H1 (cell line): Measurements from ENCODE around the gene KIAA0930. TPM values are rescaled to one million over a fixed set of nuclear protein-coding genes. Genes with fewer than 3 reads are reported as not detected.

ENCODE experiments used
- BCL11A ChIP-seq, 2 experiments: IDR thresholded peaks; one replicate each; pipeline ENCODE4 v1.6.1; 2011; ENCODE audit warnings: low read depth in 2 of 2, low read length in 2 of 2, mild to moderate bottlenecking in 2 of 2
- BRCA1 ChIP-seq: IDR thresholded peaks from 2 replicates; pipeline ENCODE4 v1.6.1; 2012; ENCODE audit warnings: low read depth, low read length, improper control_type of control experiment
- JUND ChIP-seq: IDR thresholded peaks from 2 replicates; pipeline ENCODE4 v1.6.1; 2011; ENCODE audit warnings: mild to moderate bottlenecking, improper control_type of control experiment, low read length
- NANOG ChIP-seq: IDR thresholded peaks from 2 replicates; pipeline ENCODE4 v1.6.1; 2011; ENCODE audit warnings: low read length, low read depth, mild to moderate bottlenecking, inconsistent platforms; ENCODE audit not compliant: insufficient read depth, poor library complexity, severe bottlenecking
- SIN3A ChIP-seq, 2 experiments: IDR thresholded peaks in 1 of 2; conservative IDR thresholded peaks in 1 of 2; 2 replicates each; pipeline ENCODE4 v1.6.1; 2011 to 2012; ENCODE audit warnings: low read length in 2 of 2, improper control_type of control experiment in 1 of 2, low read depth in 1 of 2, mild to moderate bottlenecking in 1 of 2
- SIX5 ChIP-seq: IDR thresholded peaks from 2 replicates; pipeline ENCODE4 v1.6.1; 2011; ENCODE audit warnings: mild to moderate bottlenecking, low read depth, low read length
- TEAD4 ChIP-seq: IDR thresholded peaks from 2 replicates; pipeline ENCODE4 v1.6.1; 2012; ENCODE audit warnings: low read depth, low read length, inconsistent platforms, mixed read lengths
- polyA plus RNA-seq, 7 experiments: library from polyadenylated mRNA; depleted of rRNA in 3 of 7; stranded (reverse) in 5 of 7; unstranded in 2 of 7; fragments of >200 nt in 5 of 7; fragments of 200-250 nt in 2 of 7; gene quantifications; 1 replicate in 5 of 7; 2 replicates in 1 of 7; 4 replicates in 1 of 7; pipeline versions ENCODE4 v1.2.1 to v1.2.3, GENCODE V29; 2011 to 2013; ENCODE audit warnings: missing spikeins in 2 of 7, mixed read lengths in 2 of 7
- total RNA-seq: library from RNA; stranded (reverse); fragmentation: NEBNext Ultra II Directional; extraction: Animal tissue kit (Norgen Biotek cat#: 25700); gene quantifications from 2 replicates; pipeline ENCODE4 v1.2.1, GENCODE V29; 2021
- TF ChIP-seq, protein P1 (sequence below): fragments of 300-600 bp; sonication (generic); IDR thresholded peaks from 2 replicates; pipeline ENCODE4 v1.7.1; 2012; ENCODE audit warnings: low read length, moderate library complexity, mild to moderate bottlenecking, inconsistent platforms; ENCODE audit not compliant: insufficient replicate concordance

Gene KIAA0930
- total and polyA plus RNA-seq, 2 of the 8 experiments (the other 6 are each of a cell fraction or from before 2014, with no cell fraction given): 61.9 to 66.1 TPM

DNA sequence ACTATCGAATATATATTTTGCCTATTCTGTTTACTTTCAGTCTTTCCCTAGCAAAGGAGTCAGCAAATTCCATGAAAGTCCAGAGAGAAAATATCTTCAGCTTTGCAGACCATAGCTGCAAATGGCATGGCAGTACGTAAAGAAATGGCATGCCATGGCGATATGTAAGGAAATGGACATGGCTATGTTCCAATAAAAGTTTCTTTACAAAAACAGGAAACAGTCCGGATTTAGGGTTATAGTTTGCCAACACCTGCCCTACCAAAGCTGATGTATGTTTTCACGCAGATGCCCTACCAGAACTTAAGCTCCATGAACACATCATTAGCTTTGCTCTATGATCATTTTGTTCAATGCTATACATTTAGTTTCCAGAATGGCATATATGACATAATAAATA lies 19.5 kb downstream of the KIAA0930 start (continued):
- TF ChIP-seq, protein P1, sequence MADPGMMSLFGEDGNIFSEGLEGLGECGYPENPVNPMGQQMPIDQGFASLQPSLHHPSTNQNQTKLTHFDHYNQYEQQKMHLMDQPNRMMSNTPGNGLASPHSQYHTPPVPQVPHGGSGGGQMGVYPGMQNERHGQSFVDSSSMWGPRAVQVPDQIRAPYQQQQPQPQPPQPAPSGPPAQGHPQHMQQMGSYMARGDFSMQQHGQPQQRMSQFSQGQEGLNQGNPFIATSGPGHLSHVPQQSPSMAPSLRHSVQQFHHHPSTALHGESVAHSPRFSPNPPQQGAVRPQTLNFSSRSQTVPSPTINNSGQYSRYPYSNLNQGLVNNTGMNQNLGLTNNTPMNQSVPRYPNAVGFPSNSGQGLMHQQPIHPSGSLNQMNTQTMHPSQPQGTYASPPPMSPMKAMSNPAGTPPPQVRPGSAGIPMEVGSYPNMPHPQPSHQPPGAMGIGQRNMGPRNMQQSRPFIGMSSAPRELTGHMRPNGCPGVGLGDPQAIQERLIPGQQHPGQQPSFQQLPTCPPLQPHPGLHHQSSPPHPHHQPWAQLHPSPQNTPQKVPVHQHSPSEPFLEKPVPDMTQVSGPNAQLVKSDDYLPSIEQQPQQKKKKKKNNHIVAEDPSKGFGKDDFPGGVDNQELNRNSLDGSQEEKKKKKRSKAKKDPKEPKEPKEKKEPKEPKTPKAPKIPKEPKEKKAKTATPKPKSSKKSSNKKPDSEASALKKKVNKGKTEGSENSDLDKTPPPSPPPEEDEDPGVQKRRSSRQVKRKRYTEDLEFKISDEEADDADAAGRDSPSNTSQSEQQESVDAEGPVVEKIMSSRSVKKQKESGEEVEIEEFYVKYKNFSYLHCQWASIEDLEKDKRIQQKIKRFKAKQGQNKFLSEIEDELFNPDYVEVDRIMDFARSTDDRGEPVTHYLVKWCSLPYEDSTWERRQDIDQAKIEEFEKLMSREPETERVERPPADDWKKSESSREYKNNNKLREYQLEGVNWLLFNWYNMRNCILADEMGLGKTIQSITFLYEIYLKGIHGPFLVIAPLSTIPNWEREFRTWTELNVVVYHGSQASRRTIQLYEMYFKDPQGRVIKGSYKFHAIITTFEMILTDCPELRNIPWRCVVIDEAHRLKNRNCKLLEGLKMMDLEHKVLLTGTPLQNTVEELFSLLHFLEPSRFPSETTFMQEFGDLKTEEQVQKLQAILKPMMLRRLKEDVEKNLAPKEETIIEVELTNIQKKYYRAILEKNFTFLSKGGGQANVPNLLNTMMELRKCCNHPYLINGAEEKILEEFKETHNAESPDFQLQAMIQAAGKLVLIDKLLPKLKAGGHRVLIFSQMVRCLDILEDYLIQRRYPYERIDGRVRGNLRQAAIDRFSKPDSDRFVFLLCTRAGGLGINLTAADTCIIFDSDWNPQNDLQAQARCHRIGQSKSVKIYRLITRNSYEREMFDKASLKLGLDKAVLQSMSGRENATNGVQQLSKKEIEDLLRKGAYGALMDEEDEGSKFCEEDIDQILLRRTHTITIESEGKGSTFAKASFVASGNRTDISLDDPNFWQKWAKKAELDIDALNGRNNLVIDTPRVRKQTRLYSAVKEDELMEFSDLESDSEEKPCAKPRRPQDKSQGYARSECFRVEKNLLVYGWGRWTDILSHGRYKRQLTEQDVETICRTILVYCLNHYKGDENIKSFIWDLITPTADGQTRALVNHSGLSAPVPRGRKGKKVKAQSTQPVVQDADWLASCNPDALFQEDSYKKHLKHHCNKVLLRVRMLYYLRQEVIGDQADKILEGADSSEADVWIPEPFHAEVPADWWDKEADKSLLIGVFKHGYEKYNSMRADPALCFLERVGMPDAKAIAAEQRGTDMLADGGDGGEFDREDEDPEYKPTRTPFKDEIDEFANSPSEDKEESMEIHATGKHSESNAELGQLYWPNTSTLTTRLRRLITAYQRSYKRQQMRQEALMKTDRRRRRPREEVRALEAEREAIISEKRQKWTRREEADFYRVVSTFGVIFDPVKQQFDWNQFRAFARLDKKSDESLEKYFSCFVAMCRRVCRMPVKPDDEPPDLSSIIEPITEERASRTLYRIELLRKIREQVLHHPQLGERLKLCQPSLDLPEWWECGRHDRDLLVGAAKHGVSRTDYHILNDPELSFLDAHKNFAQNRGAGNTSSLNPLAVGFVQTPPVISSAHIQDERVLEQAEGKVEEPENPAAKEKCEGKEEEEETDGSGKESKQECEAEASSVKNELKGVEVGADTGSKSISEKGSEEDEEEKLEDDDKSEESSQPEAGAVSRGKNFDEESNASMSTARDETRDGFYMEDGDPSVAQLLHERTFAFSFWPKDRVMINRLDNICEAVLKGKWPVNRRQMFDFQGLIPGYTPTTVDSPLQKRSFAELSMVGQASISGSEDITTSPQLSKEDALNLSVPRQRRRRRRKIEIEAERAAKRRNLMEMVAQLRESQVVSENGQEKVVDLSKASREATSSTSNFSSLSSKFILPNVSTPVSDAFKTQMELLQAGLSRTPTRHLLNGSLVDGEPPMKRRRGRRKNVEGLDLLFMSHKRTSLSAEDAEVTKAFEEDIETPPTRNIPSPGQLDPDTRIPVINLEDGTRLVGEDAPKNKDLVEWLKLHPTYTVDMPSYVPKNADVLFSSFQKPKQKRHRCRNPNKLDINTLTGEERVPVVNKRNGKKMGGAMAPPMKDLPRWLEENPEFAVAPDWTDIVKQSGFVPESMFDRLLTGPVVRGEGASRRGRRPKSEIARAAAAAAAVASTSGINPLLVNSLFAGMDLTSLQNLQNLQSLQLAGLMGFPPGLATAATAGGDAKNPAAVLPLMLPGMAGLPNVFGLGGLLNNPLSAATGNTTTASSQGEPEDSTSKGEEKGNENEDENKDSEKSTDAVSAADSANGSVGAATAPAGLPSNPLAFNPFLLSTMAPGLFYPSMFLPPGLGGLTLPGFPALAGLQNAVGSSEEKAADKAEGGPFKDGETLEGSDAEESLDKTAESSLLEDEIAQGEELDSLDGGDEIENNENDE: no peak
- TF ChIP-seq BCL11A (IDR thresholded peaks at IDR 0.05; ENCODE audit: low read depth in 2 of 2, low read length in 2 of 2): no peak
- no peak for TF ChIP-seq TEAD4
- no peak for TF ChIP-seq BRCA1
- TF ChIP-seq NANOG: no peak
- no peak for TF ChIP-seq SIN3A (conservative IDR thresholded peaks at IDR 0.05 in 1 of 2, IDR thresholded peaks at IDR 0.05 in 1 of 2; ENCODE audit: low read depth in 1 of 2, low read length in 2 of 2)
- no peak for TF ChIP-seq JUND
- TF ChIP-seq SIX5: no peak
